Smooth muscle cell of the umbilical artery (primary cell): Measurements from ENCODE around the gene RBM12. TPM values are rescaled to one million over a fixed set of nuclear protein-coding genes. Genes with fewer than 3 reads are reported as not detected.

Experiments used
- total RNA-seq: library from RNA; depleted of rRNA; stranded (reverse); fragments of >200 nt; gene quantifications from 2 replicates; pipeline ENCODE4 v1.2.3, GENCODE V29; 2014

Gene RBM12, protein sequence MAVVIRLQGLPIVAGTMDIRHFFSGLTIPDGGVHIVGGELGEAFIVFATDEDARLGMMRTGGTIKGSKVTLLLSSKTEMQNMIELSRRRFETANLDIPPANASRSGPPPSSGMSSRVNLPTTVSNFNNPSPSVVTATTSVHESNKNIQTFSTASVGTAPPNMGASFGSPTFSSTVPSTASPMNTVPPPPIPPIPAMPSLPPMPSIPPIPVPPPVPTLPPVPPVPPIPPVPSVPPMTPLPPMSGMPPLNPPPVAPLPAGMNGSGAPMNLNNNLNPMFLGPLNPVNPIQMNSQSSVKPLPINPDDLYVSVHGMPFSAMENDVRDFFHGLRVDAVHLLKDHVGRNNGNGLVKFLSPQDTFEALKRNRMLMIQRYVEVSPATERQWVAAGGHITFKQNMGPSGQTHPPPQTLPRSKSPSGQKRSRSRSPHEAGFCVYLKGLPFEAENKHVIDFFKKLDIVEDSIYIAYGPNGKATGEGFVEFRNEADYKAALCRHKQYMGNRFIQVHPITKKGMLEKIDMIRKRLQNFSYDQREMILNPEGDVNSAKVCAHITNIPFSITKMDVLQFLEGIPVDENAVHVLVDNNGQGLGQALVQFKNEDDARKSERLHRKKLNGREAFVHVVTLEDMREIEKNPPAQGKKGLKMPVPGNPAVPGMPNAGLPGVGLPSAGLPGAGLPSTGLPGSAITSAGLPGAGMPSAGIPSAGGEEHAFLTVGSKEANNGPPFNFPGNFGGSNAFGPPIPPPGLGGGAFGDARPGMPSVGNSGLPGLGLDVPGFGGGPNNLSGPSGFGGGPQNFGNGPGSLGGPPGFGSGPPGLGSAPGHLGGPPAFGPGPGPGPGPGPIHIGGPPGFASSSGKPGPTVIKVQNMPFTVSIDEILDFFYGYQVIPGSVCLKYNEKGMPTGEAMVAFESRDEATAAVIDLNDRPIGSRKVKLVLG
- total RNA-seq = 37.4 and 56.5 TPM in 2 replicates

DNA sequence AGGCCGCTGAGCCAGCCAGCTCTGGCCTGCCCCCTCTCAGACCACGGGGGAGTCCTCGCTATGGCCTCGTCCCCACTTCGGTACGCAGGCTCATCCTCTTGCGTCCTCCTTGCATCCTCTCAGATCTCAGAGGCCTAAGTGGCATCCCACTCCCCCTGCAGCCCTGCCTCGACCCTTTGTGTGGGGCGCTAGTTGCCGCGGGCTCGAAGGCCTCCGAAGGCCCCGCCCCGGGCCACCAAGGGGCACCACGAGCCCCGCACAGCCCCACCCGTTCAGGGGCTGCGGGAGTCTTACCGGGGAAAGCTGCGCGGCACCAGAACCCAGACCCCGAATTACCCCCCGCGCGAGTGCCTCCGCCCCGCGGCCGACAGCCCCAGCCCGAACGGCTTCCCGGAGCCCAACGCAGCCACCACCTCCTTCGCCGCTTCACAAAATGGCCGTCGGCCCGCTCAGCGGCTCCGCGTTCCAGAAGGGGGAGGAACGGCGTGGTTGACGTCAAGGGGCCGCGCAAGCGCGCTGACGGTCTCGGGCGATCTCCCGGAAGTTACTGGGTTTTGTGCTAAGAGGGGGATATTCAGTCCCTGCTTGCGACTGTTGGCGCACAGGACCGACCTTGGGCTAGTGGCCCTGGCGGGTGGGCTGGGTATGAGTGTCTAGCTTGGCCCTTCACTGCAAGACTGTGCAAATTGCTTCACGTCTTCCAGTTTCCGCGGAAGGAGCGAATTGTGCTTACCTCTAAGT, at the start of gene RBM12, which contains the start of gene CPNE1:
Gene RBM12, minus strand, starts transcription at position 435 of the 741 bp plus-strand sequence. CDS start 9,578 bp downstream, outside the sequence.
Gene CPNE1, minus strand, starts transcription at position 435 of the 741 bp plus-strand sequence. CDS start 31,977 bp downstream, outside the sequence.

DNA sequence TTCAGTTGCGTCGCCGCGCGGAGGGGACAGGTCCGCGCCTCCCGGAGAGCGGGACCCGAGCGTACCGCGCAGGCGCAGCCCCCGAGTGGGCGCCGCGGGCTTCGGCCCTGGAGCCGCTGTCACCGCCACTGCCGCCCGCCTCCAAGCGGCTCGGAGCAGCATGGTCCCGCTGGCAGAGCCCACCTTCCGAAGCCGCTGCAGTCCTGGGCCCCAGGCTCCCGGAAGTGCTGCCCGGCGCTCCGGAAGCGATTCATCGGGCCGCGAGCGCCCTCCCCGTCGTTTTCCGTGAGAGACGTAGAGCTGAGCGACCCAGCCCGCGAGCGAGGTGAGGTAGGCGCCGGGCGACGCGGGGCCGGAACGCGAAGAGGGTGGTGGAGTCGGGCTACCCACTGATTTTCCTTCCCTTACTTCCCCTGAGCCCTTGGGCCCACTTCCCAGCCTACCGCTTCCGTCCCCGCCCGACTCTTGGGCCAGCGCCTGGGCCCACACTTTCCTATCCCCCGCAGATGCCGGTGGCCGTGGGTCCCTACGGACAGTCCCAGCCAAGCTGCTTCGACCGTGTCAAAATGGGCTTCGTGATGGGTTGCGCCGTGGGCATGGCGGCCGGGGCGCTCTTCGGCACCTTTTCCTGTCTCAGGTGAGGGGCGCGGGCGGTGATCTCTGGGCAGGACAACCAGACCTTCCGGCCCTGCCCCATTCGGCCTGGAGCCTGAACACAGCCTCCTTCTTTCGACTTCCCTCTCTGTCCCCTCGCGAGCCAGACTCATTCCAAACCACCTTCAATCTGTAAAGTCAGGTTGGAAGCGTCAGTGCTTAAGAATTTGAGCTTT, 34.6 kb upstream of the RBM12 start, which contains the start of the genes NFS1 and ROMO1:
Gene NFS1, minus strand, starts transcription at position 226 of the 830 bp plus-strand sequence. Its CDS starts 64 bp downstream, at position 162.
Gene ROMO1, plus strand, starts transcription at position 279 of the 830 bp plus-strand sequence. Its CDS starts 228 bp downstream, at position 507.

GRCh38 chr20:35615667-35616464, 48.8 kb downstream of the RBM12 start, which contains the start of gene SPAG4:
SPAG4 (plus strand) TSS chr20:35615829; CDS start chr20:35616004, 175 bp downstream.

Other genes with a start within 250 kb of the RBM12 start
- 1.1 and 1.2 TPM in 2 replicates for gene GDF5, start 226.7 kb downstream of the RBM12 start, total RNA-seq
- 34.7 and 50.5 TPM in 2 replicates for gene CEP250, start 209.3 kb downstream of the RBM12 start, total RNA-seq
- gene C20orf173, start 135.2 kb downstream of the RBM12 start, total RNA-seq = not detected in 2 replicates
- 398 and 804 TPM in 2 replicates for gene ERGIC3, start 122.8 kb downstream of the RBM12 start, total RNA-seq
- gene SPAG4, start 49.1 kb downstream of the RBM12 start, total RNA-seq = 18.6 and 31.5 TPM in 2 replicates
- gene CPNE1, start within 50 bp of the RBM12 start, total RNA-seq = 92.4 and 144 TPM in 2 replicates
- gene NFS1, start 34.5 kb upstream of the RBM12 start, total RNA-seq = 21.4 and 39.4 TPM in 2 replicates
- gene ROMO1, start 34.5 kb upstream of the RBM12 start, total RNA-seq = 62.5 and 200 TPM in 2 replicates
- gene RBM39, start 77.4 kb upstream of the RBM12 start, total RNA-seq = 242 and 396 TPM in 2 replicates
- 24.6 and 34.0 TPM in 2 replicates for gene PHF20, start 107.1 kb upstream of the RBM12 start, total RNA-seq